H9 (cell line): ENCODE measurements around the gene TXNL4A. TPM values are rescaled to one million over a fixed set of nuclear protein-coding genes. Genes with fewer than 3 reads are reported as not detected.

ENCODE experiments used
- DNase-seq: peaks from one replicate; pipeline ENCODE4 v3.0.0-alpha.2; 2017
- H2AFZ ChIP-seq: one replicate; pipeline ENCODE4 v1.6.1; 2013; ENCODE audit warnings: mild to moderate bottlenecking, low read length, control low read depth, moderate library complexity
- H2AK5ac ChIP-seq: 2 replicates; pipeline ENCODE4 v1.6.1; 2013; ENCODE audit warnings: low read length, control low read depth, mixed read lengths; ENCODE audit not compliant: insufficient read length
- H2BK120ac ChIP-seq: one replicate; pipeline ENCODE4 v1.6.1; 2013; ENCODE audit warnings: low read depth, mild to moderate bottlenecking, low read length, control low read depth, inconsistent platforms; ENCODE audit not compliant: poor library complexity, severe bottlenecking
- H2BK12ac ChIP-seq: 2 replicates; pipeline ENCODE4 v1.6.1; 2013; ENCODE audit warnings: low read length, control low read depth, mixed read lengths, low read depth; ENCODE audit not compliant: insufficient read length
- H2BK15ac ChIP-seq: 2 replicates; pipeline ENCODE4 v1.6.1; 2013; ENCODE audit warnings: low read depth, low read length, control low read depth
- H2BK20ac ChIP-seq: one replicate; pipeline ENCODE4 v1.6.1; 2013; ENCODE audit warnings: low read depth, mild to moderate bottlenecking, low read length, control low read depth, inconsistent platforms; ENCODE audit not compliant: poor library complexity, severe bottlenecking
- H2BK5ac ChIP-seq: 2 replicates; pipeline ENCODE4 v1.6.1; 2013; ENCODE audit warnings: low read length, control low read depth, mixed read lengths; ENCODE audit not compliant: insufficient read length
- H3K14ac ChIP-seq: 2 replicates; pipeline ENCODE4 v1.6.1; 2013; ENCODE audit warnings: low read length, control low read depth; ENCODE audit not compliant: insufficient read depth
- H3K18ac ChIP-seq: 2 replicates; pipeline ENCODE4 v1.6.1; 2013; ENCODE audit warnings: low read depth, mild to moderate bottlenecking, mixed read lengths, low read length, control low read depth; ENCODE audit not compliant: insufficient read length
- H3K23ac ChIP-seq: 2 replicates; pipeline ENCODE4 v1.6.1; 2013; ENCODE audit warnings: low read length, control low read depth, mixed read lengths, low read depth; ENCODE audit not compliant: insufficient read length
- H3K23me2 ChIP-seq: 2 replicates; pipeline ENCODE4 v1.6.1; 2013; ENCODE audit warnings: low read depth, mild to moderate bottlenecking, mixed read lengths, low read length, control low read depth; ENCODE audit not compliant: insufficient read length, poor library complexity, severe bottlenecking
- H3K27ac ChIP-seq: 2 replicates; pipeline ENCODE4 v1.5.1; 2013; ENCODE audit warnings: low read length, control low read depth, mixed read lengths, low read depth; ENCODE audit not compliant: insufficient read length
- H3K27me3 ChIP-seq: 2 replicates; pipeline ENCODE4 v1.6.1; 2013; ENCODE audit warnings: low read length, control low read depth, inconsistent platforms; ENCODE audit not compliant: insufficient read depth
- H3K4ac ChIP-seq: 2 replicates; pipeline ENCODE4 v1.6.1; 2013; ENCODE audit warnings: low read depth, mild to moderate bottlenecking, control low read depth, inconsistent platforms, low read length, moderate library complexity
- H3K4me1 ChIP-seq: 2 replicates; pipeline ENCODE4 v1.6.1; 2013; ENCODE audit warnings: low read length, control low read depth, inconsistent platforms; ENCODE audit not compliant: insufficient read depth
- H3K4me2 ChIP-seq: 2 replicates; pipeline ENCODE4 v1.6.1; 2013; ENCODE audit warnings: low read length, control low read depth, mixed read lengths; ENCODE audit not compliant: insufficient read length, insufficient read depth
- H3K56ac ChIP-seq: 2 replicates; pipeline ENCODE4 v1.6.1; 2013; ENCODE audit warnings: low read depth, mild to moderate bottlenecking, mixed read lengths, low read length, control low read depth; ENCODE audit not compliant: insufficient read length
- H3K79me1 ChIP-seq: 2 replicates; pipeline ENCODE4 v1.6.1; 2013; ENCODE audit warnings: low read depth, mild to moderate bottlenecking, moderate library complexity, low read length, control low read depth, inconsistent platforms; ENCODE audit not compliant: insufficient read depth, poor library complexity, severe bottlenecking
- H3K79me2 ChIP-seq: 2 replicates; pipeline ENCODE4 v1.6.1; 2013; ENCODE audit warnings: low read length, control low read depth, inconsistent platforms; ENCODE audit not compliant: insufficient read depth
- H3K9ac ChIP-seq: 2 replicates; pipeline ENCODE4 v1.6.1; 2013; ENCODE audit warnings: low read length, control low read depth, mixed read lengths; ENCODE audit not compliant: insufficient read length; ENCODE audit errors: extremely low read depth
- H3K9me3 ChIP-seq: one replicate; pipeline ENCODE4 v1.6.1; 2013; ENCODE audit warnings: low read depth, low read length, inconsistent platforms; ENCODE audit not compliant: control insufficient read depth
- H3T11ph ChIP-seq: one replicate; pipeline ENCODE4 v1.6.1; 2013; ENCODE audit warnings: mild to moderate bottlenecking, low read length, control low read depth, inconsistent platforms
- H4K20me1 ChIP-seq: one replicate; pipeline ENCODE4 v1.6.1; 2013; ENCODE audit not compliant: control insufficient read depth, insufficient read length, insufficient read depth
- H4K5ac ChIP-seq: 2 replicates; pipeline ENCODE4 v1.6.1; 2013; ENCODE audit warnings: low read depth, mild to moderate bottlenecking, mixed read lengths, low read length, control low read depth; ENCODE audit not compliant: insufficient read length
- H4K8ac ChIP-seq: replicated peaks from 2 replicates; pipeline ENCODE4 v1.6.1; 2013; ENCODE audit warnings: low read length, control low read depth, mixed read lengths, low read depth; ENCODE audit not compliant: insufficient read length
- H4K91ac ChIP-seq: 2 replicates; pipeline ENCODE4 v1.6.1; 2013; ENCODE audit warnings: low read depth, mild to moderate bottlenecking, moderate library complexity, mixed read lengths, low read length, control low read depth; ENCODE audit not compliant: insufficient read length
- H3K27ac Mint-ChIP-seq, 3 experiments: 2 replicates in 2 of 3; 3 replicates in 1 of 3; pipeline ENCODE4 v1.8.0; 2020 to 2021; ENCODE audit warnings: mixed read lengths in 3 of 3, mild to moderate bottlenecking in 1 of 3, moderate library complexity in 1 of 3
- H3K27me3 Mint-ChIP-seq: 2 replicates; pipeline ENCODE4 v1.8.0; 2021; ENCODE audit warnings: low read depth, mild to moderate bottlenecking, moderate library complexity, mixed read lengths
- H3K36me3 Mint-ChIP-seq, 3 experiments: 2 replicates in 2 of 3; 3 replicates in 1 of 3; pipeline ENCODE4 v1.8.0; 2020 to 2021; ENCODE audit warnings: low read depth in 3 of 3, mixed read lengths in 3 of 3; ENCODE audit not compliant: insufficient read depth in 1 of 3
- H3K4me1 Mint-ChIP-seq, 2 experiments: 2 replicates each; pipeline ENCODE4 v1.8.0; 2020; ENCODE audit warnings: mixed read lengths in 2 of 2
- H3K4me3 Mint-ChIP-seq, 2 experiments: 2 replicates in 1 of 2; 3 replicates in 1 of 2; pipeline ENCODE4 v1.8.0; 2020 to 2021; ENCODE audit warnings: mild to moderate bottlenecking in 2 of 2, mixed read lengths in 2 of 2, moderate library complexity in 1 of 2
- H3K9me3 Mint-ChIP-seq, 2 experiments: 2 replicates in 1 of 2; 3 replicates in 1 of 2; pipeline ENCODE4 v1.8.0; 2020; ENCODE audit warnings: mild to moderate bottlenecking in 2 of 2, mixed read lengths in 2 of 2, moderate library complexity in 1 of 2
- CTCF ChIP-seq: fragments of 200-600 bp; sonication (generic); conservative IDR thresholded peaks from 3 replicates; pipeline ENCODE4 v1.8.0; 2021; ENCODE audit warnings: antibody characterized with exemption, mild to moderate bottlenecking
- WGBS: extraction: QIAGEN DNeasy Blood & Tissue Kit; methylation state at CpG from one replicate; pipeline ENCODE4 v1.1.7; 2013; ENCODE audit warnings: missing lambda C conversion rate, low lambda C conversion rate, mixed read lengths; ENCODE audit not compliant: insufficient read length; ENCODE audit errors: extremely low coverage; 5-methylcytosine and 5-hydroxymethylcytosine counted together
- total RNA-seq: library from RNA; stranded (reverse); gene quantifications from 2 replicates; pipeline ENCODE4 v1.2.1, GENCODE V29; 2021

Gene TXNL4A
- total RNA-seq, 1 experiment from 2014 or later, result 163 TPM

- Mint-ChIP-seq H3K4me3 (no peak overlapping the region), H3K36me3 (peaks cover under 1 to 47% (median 25%) of the 10 kb centered on the region in 3 experiments), H3K27ac (no peak overlapping the region), H3K4me1 (peaks cover 2 to 8% of the 10 kb centered on the region in 2 experiments; a peak in 3 of 4 replicates), H3K27me3 (peaks cover 5% of the 10 kb centered on the region; the same call in 1 of the 2 replicates), H3K9me3 (peaks cover 24 to 27% of the 10 kb centered on the region in 2 experiments)
- Histone ChIP-seq H4K8ac (no peak overlapping the region), H4K5ac (no peak overlapping the region), H3K14ac (no peak overlapping the region), H2AFZ (no peak overlapping the region), H2BK120ac (no peak overlapping the region), H3K23ac (no peak overlapping the region), H3K9me3 (peaks cover 5% of the 10 kb centered on the region), H3K79me1 (no peaks in the 10 kb centered on the region), H2BK12ac (no peak overlapping the region), H2BK5ac (no peak overlapping the region), H3K27ac (no peak overlapping the region), H3K27me3 (no peaks in the 10 kb centered on the region), H4K91ac (no peak overlapping the region), H4K20me1 (peaks cover 3% of the 10 kb centered on the region), H3K4me2 (no peak overlapping the region), H2AK5ac (no peak overlapping the region), H2BK15ac (no peak overlapping the region), H3K18ac (no peak overlapping the region), H3K9ac (no peak overlapping the region), H3K4ac (no peak overlapping the region), H3K23me2 (no peaks in the 10 kb centered on the region), H3T11ph (no peak overlapping the region), H2BK20ac (no peak overlapping the region), H3K4me1 (no peaks in the 10 kb centered on the region), H3K79me2 (no peaks in the 10 kb centered on the region), H3K56ac (no peak overlapping the region)
- no CpG with 5 or more reads among the region's 5 CpGs for WGBS
- TF ChIP-seq CTCF, result no peak
- DNase-seq, result peak; percentile 15
These were observed 53.3 kb downstream of the TXNL4A start for GRCh38 chr18:79935098-79935480.
